K562 (cell line): ENCODE measurements around the gene NPC1.

Experiments
- GABPA ChIP-seq: fragments of 200-800 bp; sonication (Bioruptor generic); conservative IDR thresholded peaks from 2 replicates; pipeline ENCODE4 v1.6.1; 2016; ENCODE audit warnings: low read depth, missing genetic modification characterization, missing compliant biosample characterization
- MAZ ChIP-seq, 2 experiments: fragments of 450-650 bp in 1 of 2; sonication (generic) in 1 of 2; formaldehyde crosslinking; IDR thresholded peaks in 1 of 2; conservative IDR thresholded peaks in 1 of 2; 2 replicates each; pipeline versions ENCODE4 v1.4.0 to v1.5.0; 2020; ENCODE audit warnings: mild to moderate bottlenecking in 1 of 2, missing genetic modification reagents in 1 of 2
- PHF8 ChIP-seq: fragments of 200-600 bp; sonication (generic); IDR thresholded peaks from 2 replicates; pipeline ENCODE4 v1.6.1; 2012; ENCODE audit warnings: mixed run types, mild to moderate bottlenecking, inconsistent platforms, low read length, moderate library complexity, borderline replicate concordance
- POLR2AphosphoS5 ChIP-seq: IDR thresholded peaks from 2 replicates; pipeline ENCODE4 v1.6.1; 2011; ENCODE audit warnings: mild to moderate bottlenecking, low read depth, low read length, moderate library complexity; ENCODE audit not compliant: control insufficient read depth, insufficient read depth
- SP1 ChIP-seq: sonication (generic); formaldehyde crosslinking; IDR thresholded peaks from 2 replicates; pipeline ENCODE4 v1.8.1; 2022; ENCODE audit warnings: mild to moderate bottlenecking, missing genetic modification reagents

DNA sequence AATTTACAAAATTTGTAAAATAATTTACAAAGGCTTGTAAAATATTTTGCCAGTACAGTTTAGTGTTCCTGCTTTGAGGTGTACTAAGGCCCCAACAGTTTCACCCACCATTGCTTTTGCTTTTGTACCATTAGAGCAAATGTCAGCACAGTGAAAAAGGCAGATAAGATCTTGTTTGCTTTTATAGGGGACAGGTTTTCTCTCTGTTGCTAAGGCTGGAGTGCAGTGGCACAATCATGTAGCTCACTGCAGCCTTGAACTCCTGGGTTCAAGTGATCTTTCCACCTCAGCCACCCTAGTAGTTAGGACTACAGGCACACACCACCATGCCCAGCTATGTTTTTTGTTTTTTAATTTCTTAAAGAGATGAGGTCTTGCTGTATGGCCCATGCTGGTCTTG is 19.6 kb upstream of the NPC1 start:
- no peak for TF ChIP-seq SP1
- TF ChIP-seq MAZ (CRISPR knock-in tag; conservative IDR thresholded peaks at IDR 0.05 in 1 of 2, IDR thresholded peaks at IDR 0.05 in 1 of 2) = no peak
- no peak for TF ChIP-seq PHF8
- TF ChIP-seq GABPA = no peak
- no peak for TF ChIP-seq POLR2AphosphoS5
